Embryonic facial prominence (tissue), 1 donor: ENCODE measurements around the gene MEF2D.

ENCODE experiments used
- DNase-seq: peaks from one replicate; pipeline ENCODE4 v3.0.0-alpha.2; 2016; ENCODE audit errors: extremely low spot score

The MEF2D gene

GRCh38 chr1:156500793-156501506, 375 bp upstream of the MEF2D start:
- peak; percentile 94 for DNase-seq

GRCh38 chr1:156499842-156500542, 583 bp downstream of the MEF2D start:
- no peak for DNase-seq

GRCh38 chr1:156499194-156499841, 1.3 kb downstream of the MEF2D start:
- DNase-seq: no peak

- DNase-seq: no peak
Measured at GRCh38 chr1:156498432-156499193, 2.0 kb downstream of the MEF2D start.

- DNase-seq: no peak
Measured at GRCh38 chr1:156497743-156498431, 2.7 kb downstream of the MEF2D start.

GRCh38 chr1:156497078-156497742, 3.4 kb downstream of the MEF2D start:
- DNase-seq: no peak

- DNase-seq: no peak
Measured at GRCh38 chr1:156496211-156496761, 4.3 kb downstream of the MEF2D start.

- DNase-seq: no peak
Measured at GRCh38 chr1:156495401-156496140, 5.0 kb downstream of the MEF2D start.

GRCh38 chr1:156494309-156494895, 6.2 kb downstream of the MEF2D start:
- DNase-seq: no peak

- no peak for DNase-seq
Measured at GRCh38 chr1:156493742-156494141, 6.8 kb downstream of the MEF2D start.

- no peak for DNase-seq
Measured at GRCh38 chr1:156493154-156493631, 7.4 kb downstream of the MEF2D start.

- DNase-seq: no peak
Measured at GRCh38 chr1:156492591-156493080, 7.9 kb downstream of the MEF2D start.

GRCh38 chr1:156492013-156492590, 8.5 kb downstream of the MEF2D start:
- DNase-seq: no peak

- no peak for DNase-seq
Measured at GRCh38 chr1:156491151-156491949, 9.2 kb downstream of the MEF2D start.

- no peak for DNase-seq
Measured at GRCh38 chr1:156490401-156491032, 10.1 kb downstream of the MEF2D start.

- no peak for DNase-seq
Measured at GRCh38 chr1:156489935-156490293, 10.7 kb downstream of the MEF2D start.

- no peak for DNase-seq
Measured at GRCh38 chr1:156489166-156489934, 11.2 kb downstream of the MEF2D start.
